Measurements from ENCODE around the gene HAUS5. TPM values are rescaled to one million over a fixed set of nuclear protein-coding genes. Genes with fewer than 3 reads are reported as not detected.
A peak's percentile ranks its signal among the peaks of the same experiment; 100 is the strongest.

The HAUS5 gene
- total RNA-seq, 1 experiment from 2014 or later: 32.9 TPM

GRCh38 chr19:35618857-35619256 is 6.3 kb downstream of the HAUS5 start:
- Mint-ChIP-seq H3K36me3 (ENCODE audit: insufficient read depth in 1 of 3, low read depth in 3 of 3) (peaks cover 11 to 53% (median 40%) of the 10 kb centered on the region in 3 experiments; a peak in 6 of 7 replicates), H3K9me3 (no peaks in the 10 kb centered on the region), H3K27me3 (ENCODE audit: low read depth) (no peaks in the 10 kb centered on the region; the same call in 1 of the 2 replicates), H3K27ac (no peak overlapping the region; a peak in 1 of 7 replicates), H3K4me1 (no peaks in the 10 kb centered on the region), H3K4me3 (no peak overlapping the region)
- no CpG with 5 or more reads among the region's 7 CpGs for WGBS (ENCODE audit: extremely low coverage, insufficient read length, low lambda C conversion rate)
- no peaks in the 10 kb centered on the region for H3K27me3 ChIP-seq (ENCODE audit: insufficient read depth, low read length)
- H4K5ac ChIP-seq (ENCODE audit: insufficient read length, low read depth, low read length): no peak overlapping the region
- no peak overlapping the region for H2BK20ac ChIP-seq (ENCODE audit: low read depth, low read length, poor library complexity, severe bottlenecking)
- no peak overlapping the region for H3K4me2 ChIP-seq (ENCODE audit: insufficient read depth, insufficient read length, low read length)
- no peak overlapping the region for H4K91ac ChIP-seq (ENCODE audit: insufficient read length, low read depth, low read length)
- no peak overlapping the region for H3K56ac ChIP-seq (ENCODE audit: insufficient read length, low read depth, low read length)
- no peaks in the 10 kb centered on the region for H3K79me2 ChIP-seq (ENCODE audit: insufficient read depth, low read length)
- peak; percentile 51; the same call in 2 of the 3 replicates for TF ChIP-seq CTCF (conservative IDR thresholded peaks at IDR 0.05)
- H3T11ph ChIP-seq (ENCODE audit: low read length): no peak overlapping the region
- no peaks in the 10 kb centered on the region for H3K23me2 ChIP-seq (ENCODE audit: insufficient read length, low read depth, low read length, poor library complexity, severe bottlenecking)
- no peak overlapping the region for H2BK12ac ChIP-seq (ENCODE audit: insufficient read length, low read depth, low read length)
- H3K18ac ChIP-seq (ENCODE audit: insufficient read length, low read depth, low read length): no peak overlapping the region
- no peak overlapping the region for H2AFZ ChIP-seq (ENCODE audit: low read length)
- no peak overlapping the region for H4K8ac ChIP-seq (replicated peaks; ENCODE audit: insufficient read length, low read depth, low read length)
- no peak overlapping the region for H2BK15ac ChIP-seq (ENCODE audit: low read depth, low read length)
- no peaks in the 10 kb centered on the region for H3K79me1 ChIP-seq (ENCODE audit: insufficient read depth, low read depth, low read length, poor library complexity, severe bottlenecking)
- DNase-seq: peak; percentile 55
- H2BK120ac ChIP-seq (ENCODE audit: low read depth, low read length, poor library complexity, severe bottlenecking): no peak overlapping the region
- H2AK5ac ChIP-seq (ENCODE audit: insufficient read length, low read length): no peak overlapping the region
- H3K14ac ChIP-seq (ENCODE audit: insufficient read depth, low read length): no peak overlapping the region
- H2BK5ac ChIP-seq (ENCODE audit: insufficient read length, low read length): no peak overlapping the region
- no peak overlapping the region for H3K9ac ChIP-seq (ENCODE audit: extremely low read depth, insufficient read length, low read length)
- H3K4me1 ChIP-seq (ENCODE audit: insufficient read depth, low read length): no peaks in the 10 kb centered on the region
- no peak overlapping the region for H3K4ac ChIP-seq (ENCODE audit: low read depth, low read length)
- no peaks in the 10 kb centered on the region for H4K20me1 ChIP-seq (ENCODE audit: control insufficient read depth, insufficient read depth, insufficient read length)
- H3K23ac ChIP-seq (ENCODE audit: insufficient read length, low read depth, low read length): no peak overlapping the region
- H3K27ac ChIP-seq (ENCODE audit: insufficient read length, low read depth, low read length): no peak overlapping the region
- no peaks in the 10 kb centered on the region for H3K9me3 ChIP-seq (ENCODE audit: control insufficient read depth, low read depth, low read length)

All from H9 (cell line).